Large intestine (tissue), 3 donors: ENCODE results near the gene CEP135. TPM values are rescaled to one million over a fixed set of nuclear protein-coding genes. Genes with fewer than 3 reads are reported as not detected.

Experiments
- DNase-seq, 2 donors: peaks; one replicate each; pipeline versions ENCODE4 v3.0.0 to v3.0.0-alpha.2; 2013
- H3K27ac ChIP-seq: one replicate; pipeline ENCODE4 v1.5.1; 2013; ENCODE audit warnings: low read length
- H3K27me3 ChIP-seq: 2 replicates; pipeline ENCODE4 v1.6.1; 2013; ENCODE audit warnings: low read length; ENCODE audit not compliant: control insufficient read depth, insufficient read depth
- H3K36me3 ChIP-seq: 2 replicates; pipeline ENCODE4 v1.6.1; 2013; ENCODE audit warnings: low read length; ENCODE audit not compliant: control insufficient read depth, insufficient read depth
- H3K4me1 ChIP-seq: one replicate; pipeline ENCODE4 v1.6.1; 2013; ENCODE audit warnings: low read length; ENCODE audit not compliant: control insufficient read depth, insufficient read depth
- H3K4me3 ChIP-seq: one replicate; pipeline ENCODE4 v1.5.1; 2013; ENCODE audit warnings: low read length
- H3K9me3 ChIP-seq: one replicate; pipeline ENCODE4 v1.6.1; 2013; ENCODE audit warnings: mild to moderate bottlenecking, low read depth, low read length, moderate library complexity; ENCODE audit not compliant: control insufficient read depth
- WGBS: methylation state at CpG from one replicate; pipeline ENCODE4 v1.1.5; 2013; ENCODE audit warnings: low lambda C conversion rate; ENCODE audit not compliant: insufficient coverage; 5-methylcytosine and 5-hydroxymethylcytosine counted together
- polyA plus RNA-seq: library from polyadenylated mRNA; unstranded; fragments of 120-200 nt; gene quantifications from one replicate; pipeline ENCODE4 v1.2.1, GENCODE V29; 2013

CEP135 gene
- polyA plus RNA-seq, 1 donor: 10.7 TPM

DNA sequence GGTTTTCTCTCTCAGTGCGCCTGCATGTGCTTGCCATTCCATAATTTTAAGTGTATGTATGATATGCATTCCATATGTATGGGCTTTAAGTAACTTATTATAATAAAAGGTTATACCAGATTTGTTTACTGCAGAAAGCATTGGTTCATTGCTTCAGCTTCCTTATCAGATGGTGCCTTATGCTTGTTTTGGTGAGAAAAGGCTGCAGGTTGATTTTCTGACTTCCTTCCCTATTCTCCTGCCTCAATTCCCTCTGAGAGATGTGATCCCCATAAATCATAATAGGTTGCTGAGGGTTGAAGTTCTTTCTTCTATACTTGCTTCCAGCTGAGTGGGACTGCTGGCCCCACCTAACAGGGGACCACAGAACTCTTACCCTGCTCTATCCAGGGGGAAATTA, 10.3 kb upstream of the CEP135 start:
- WGBS: no CpG with 5 or more reads among the region's 1 CpG
- Histone ChIP-seq H3K36me3 (no peaks in the 10 kb centered on the region), H3K4me3 (no peak overlapping the region), H3K27me3 (no peaks in the 10 kb centered on the region), H3K27ac (peak overlapping the region; percentile 75), H3K9me3 (no peaks in the 10 kb centered on the region), H3K4me1 (peaks cover 16% of the 10 kb centered on the region)
- no peak for DNase-seq

DNA sequence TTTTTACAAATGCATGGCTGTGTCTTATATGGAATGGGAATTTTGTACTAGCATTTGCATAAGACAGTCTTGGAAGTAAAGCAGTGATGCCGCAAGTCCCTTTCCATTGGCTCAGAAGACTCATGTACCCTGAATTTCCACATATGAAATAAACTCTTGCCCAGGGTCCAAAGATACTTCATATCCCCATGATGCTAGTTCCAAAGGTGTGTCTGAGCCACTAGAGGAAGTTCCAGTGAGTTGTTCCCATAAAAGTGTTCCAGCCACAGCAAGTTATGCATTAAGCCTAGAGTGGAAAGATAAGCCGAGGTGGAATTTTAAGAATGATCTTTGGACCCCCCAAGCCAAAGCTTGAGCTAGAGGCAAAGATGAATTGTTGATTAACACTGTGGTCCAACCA, 9.3 kb upstream of the CEP135 start:
- peak; percentile 87 to 96 for DNase-seq
- no CpG with 5 or more reads among the region's 2 CpGs for WGBS
- H3K4me1 ChIP-seq: peaks cover 12% of the 10 kb centered on the region

DNA sequence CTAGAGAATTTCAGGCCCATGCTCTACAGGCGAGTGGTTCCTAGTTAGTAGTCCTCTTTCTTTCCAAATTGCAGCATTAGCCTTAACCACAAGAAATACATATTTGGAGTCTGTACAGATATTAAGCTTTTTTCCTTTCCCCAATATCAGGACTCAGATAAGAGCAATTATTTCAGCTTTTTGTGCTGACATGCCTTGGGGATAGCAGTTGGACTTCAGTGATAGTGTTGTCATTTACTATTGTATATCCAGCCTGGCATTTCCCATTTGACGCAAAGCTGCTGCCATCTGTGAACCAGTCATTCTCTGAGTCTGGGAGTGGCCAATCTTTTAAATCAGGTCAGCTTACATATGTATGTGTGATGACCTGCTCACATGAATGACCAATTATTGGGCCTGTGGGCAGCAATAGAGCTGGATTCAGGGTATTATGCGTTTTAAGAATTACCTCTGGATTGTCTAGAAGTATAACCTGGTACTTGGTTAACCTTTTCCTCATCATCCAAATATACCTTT, 6.8 kb upstream of the CEP135 start:
- no peaks in the 10 kb centered on the region for H3K36me3 ChIP-seq
- no peak for DNase-seq
- H3K4me1 ChIP-seq: peaks cover 12% of the 10 kb centered on the region
- WGBS: no CpG with 5 or more reads among the region's 3 CpGs
- H3K27me3 ChIP-seq: no peaks in the 10 kb centered on the region
- no peak overlapping the region for H3K27ac ChIP-seq
- H3K4me3 ChIP-seq: no peak overlapping the region
- no peaks in the 10 kb centered on the region for H3K9me3 ChIP-seq

More for the DNA sequence above, 9.3 kb upstream of the CEP135 start:
- Histone ChIP-seq H3K27me3 (no peaks in the 10 kb centered on the region), H3K9me3 (no peaks in the 10 kb centered on the region), H3K36me3 (no peaks in the 10 kb centered on the region), H3K4me3 (no peak overlapping the region), H3K27ac (peak overlapping the region; percentile 75)

DNA sequence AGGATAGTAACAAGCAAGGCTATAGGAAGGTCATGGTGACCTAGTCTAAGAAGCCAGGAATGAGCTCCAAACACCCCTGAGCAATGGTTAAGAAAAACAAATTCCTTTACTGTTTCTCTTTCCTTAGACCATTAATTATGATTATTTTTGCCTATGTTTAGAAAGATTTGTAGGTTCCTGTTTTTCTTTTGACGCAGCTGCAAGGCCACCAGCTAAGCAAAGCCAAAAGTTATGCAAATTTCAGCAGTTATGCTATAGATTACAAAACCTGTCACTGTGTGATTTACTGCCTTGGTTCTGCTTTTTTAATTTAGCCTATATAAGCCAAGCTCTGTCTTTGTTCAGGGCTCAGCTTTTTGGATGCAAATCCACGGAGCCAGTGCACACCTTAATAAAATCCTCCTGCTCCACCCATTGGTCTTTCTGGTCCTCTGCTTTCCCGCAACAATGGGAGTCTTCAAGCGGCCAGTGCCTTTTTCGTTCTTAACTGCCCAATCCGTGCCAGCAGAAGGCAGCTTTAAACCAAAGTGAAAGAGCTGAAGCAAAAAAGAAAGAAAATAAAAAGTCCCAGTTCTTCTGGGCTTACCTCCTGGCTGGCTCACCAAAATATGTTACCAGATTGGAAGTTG, 1.4 kb upstream of the CEP135 start:
- 60% methylated on average over 1 of the region's 6 CpGs for WGBS
- Histone ChIP-seq H3K4me3 (peak overlapping the region; percentile 5), H3K36me3 (peaks cover 2% of the 10 kb centered on the region), H3K9me3 (no peaks in the 10 kb centered on the region), H3K27ac (peak overlapping the region; percentile 92), H3K27me3 (no peaks in the 10 kb centered on the region), H3K4me1 (peaks cover 13% of the 10 kb centered on the region)
- DNase-seq: no peak

DNA sequence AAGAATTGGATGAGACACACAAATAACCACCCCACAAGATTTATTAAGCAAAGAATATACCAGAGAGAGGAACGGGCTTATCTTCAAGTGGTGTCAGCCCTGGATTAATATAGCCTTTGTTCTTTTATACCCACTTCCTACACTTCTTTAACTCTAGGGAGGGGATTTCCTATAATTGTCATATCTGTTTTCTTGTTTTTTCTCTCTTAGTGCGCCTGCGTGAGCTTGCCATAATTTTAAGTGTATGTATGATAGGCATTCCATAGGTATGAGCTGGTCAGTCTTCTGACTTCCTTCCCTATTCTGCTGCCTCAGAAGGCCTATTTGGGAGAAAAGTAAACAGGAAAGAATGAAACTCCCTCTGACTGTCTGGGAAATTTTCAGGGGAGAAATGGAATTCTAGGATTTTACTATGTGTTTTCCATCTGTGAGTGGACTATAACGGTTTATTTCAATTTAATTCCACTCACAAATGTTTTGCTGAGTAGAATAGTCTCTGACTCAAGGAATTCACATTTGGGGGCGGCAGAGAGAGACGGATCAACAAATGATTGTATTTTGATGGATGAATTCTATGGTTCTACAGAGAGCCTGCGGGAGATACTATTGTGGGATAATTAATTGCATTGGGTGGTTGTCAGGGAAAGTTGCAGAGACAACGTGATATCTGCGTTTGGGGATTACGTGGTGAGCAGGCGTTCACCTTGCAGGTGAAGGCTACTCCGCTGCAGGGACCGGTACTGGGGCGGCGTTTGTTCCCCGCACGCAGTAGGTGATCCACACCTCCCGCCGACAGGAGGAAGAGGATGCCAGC, 626 bp upstream of the CEP135 start:
- no CpG with 5 or more reads among the region's 19 CpGs for WGBS
- no peaks in the 10 kb centered on the region for H3K9me3 ChIP-seq
- peak overlapping the region; percentile 92 for H3K27ac ChIP-seq
- H3K4me3 ChIP-seq: peak overlapping the region; percentile 78
- DNase-seq: peak; percentile 24 to 37
- H3K27me3 ChIP-seq: no peaks in the 10 kb centered on the region
- peaks cover 2% of the 10 kb centered on the region for H3K36me3 ChIP-seq
- H3K4me1 ChIP-seq: peaks cover 13% of the 10 kb centered on the region

DNA sequence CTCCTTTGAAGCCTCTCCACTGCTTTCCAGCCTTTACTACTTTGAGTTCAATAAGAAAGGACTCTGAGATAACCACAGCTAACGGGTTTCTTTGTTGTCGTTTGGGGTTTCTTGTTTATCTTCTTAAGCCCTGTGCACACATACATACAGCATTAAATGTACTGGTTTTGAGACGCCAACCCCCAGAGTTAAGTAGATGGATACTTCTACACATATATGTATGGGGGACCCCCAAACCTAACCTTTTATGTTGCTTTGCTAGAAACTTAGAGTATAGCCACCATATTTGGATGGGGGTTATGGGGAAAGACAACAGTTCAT, 697 bp downstream of the CEP135 start:
- H3K4me1 ChIP-seq: peaks cover 13% of the 10 kb centered on the region
- WGBS: no CpG with 5 or more reads among the region's 3 CpGs
- H3K27me3 ChIP-seq: no peaks in the 10 kb centered on the region
- H3K9me3 ChIP-seq: no peaks in the 10 kb centered on the region
- peak overlapping the region; percentile 78 for H3K4me3 ChIP-seq
- H3K36me3 ChIP-seq: peaks cover 4% of the 10 kb centered on the region
- DNase-seq: no peak
- H3K27ac ChIP-seq: peak overlapping the region; percentile 92

DNA sequence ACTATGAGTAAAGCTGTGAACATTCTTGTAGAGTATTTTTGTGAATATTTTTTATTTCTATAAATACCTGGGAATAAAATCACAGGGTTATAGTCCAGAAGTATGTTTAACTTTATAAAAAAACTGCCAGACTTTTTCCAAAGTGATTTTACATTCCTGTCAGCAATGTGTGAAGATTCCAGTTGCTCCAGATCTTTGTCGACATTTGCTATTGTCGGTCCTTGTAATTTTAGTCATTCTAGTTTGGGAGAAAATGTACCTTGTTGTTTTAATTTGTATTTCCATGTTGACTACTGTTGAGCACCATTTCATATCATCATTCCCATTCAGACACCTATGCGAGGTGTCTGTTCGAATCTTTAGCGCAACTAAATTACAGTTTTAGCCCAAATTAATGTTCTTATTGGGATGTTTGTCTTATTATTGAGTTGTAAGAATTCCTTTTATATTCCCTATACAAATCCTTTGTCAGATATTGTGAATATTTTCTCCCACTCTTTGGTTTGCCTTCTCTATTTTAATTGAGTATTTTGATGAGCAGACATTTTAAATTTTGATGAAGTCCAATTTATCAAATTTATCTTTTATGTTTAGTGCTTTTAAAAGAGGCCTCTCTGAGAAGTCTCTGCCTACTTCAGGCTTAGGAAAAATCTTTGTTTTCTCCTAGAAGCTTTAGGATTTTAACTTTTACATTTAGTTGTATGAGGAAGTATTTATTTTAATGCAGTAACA, 2.6 kb downstream of the CEP135 start:
- DNase-seq: no peak
- H3K4me3 ChIP-seq: no peak overlapping the region
- H3K9me3 ChIP-seq: no peaks in the 10 kb centered on the region
- 93% methylated on average over 3 of the region's 5 CpGs for WGBS
- H3K36me3 ChIP-seq: peaks cover 17% of the 10 kb centered on the region
- peaks cover 13% of the 10 kb centered on the region for H3K4me1 ChIP-seq
- no peak overlapping the region for H3K27ac ChIP-seq
- H3K27me3 ChIP-seq: no peaks in the 10 kb centered on the region

DNA sequence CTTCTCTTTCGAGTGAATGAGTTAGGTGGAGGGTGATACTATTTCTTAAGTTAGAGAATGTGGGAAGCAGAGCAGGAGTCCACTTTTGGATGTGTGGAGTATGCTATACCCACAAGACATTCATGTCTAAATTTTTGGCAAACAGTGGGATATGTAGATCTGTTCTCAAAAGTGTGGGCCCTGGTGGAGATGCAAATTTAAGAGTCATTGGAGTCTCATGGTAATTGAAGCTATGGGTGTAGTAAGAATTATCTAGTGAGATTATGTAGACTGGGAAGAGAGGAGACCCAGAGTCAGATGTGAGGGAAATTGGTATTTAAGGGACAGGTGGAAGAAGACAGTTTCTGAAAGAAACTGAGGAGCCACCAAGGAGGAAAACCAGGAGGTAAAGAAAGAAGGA, 7.0 kb downstream of the CEP135 start:
- Histone ChIP-seq H3K36me3 (peaks cover 31% of the 10 kb centered on the region), H3K27me3 (no peaks in the 10 kb centered on the region), H3K27ac (no peak overlapping the region), H3K4me1 (no peaks in the 10 kb centered on the region), H3K4me3 (no peak overlapping the region), H3K9me3 (no peaks in the 10 kb centered on the region)
- no peak for DNase-seq
- no CpG with 5 or more reads among the region's 1 CpG for WGBS

DNA sequence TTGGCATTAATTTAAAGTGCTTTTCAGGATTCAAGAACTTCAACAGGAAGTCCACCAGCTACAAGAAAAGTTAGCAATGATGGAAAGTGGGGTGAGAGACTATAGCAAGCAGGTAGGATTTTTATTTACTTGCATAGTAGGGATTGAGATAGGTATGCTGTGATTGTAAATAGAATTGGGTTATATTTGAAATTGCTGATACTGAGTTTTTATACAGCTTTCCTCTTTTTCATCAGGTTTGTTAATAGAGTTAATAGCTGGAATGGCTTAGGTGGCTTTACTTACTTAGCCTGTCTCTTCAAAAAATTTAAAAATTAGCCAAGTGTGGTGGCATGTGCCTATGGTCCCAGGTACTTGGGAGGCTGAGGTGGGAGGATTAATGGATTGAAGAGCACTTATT, 10.9 kb downstream of the CEP135 start:
- Histone ChIP-seq H3K27ac (no peak overlapping the region), H3K27me3 (no peaks in the 10 kb centered on the region), H3K4me1 (no peaks in the 10 kb centered on the region), H3K4me3 (no peak overlapping the region), H3K9me3 (no peaks in the 10 kb centered on the region), H3K36me3 (peaks cover 26% of the 10 kb centered on the region)
- no peak for DNase-seq

DNA sequence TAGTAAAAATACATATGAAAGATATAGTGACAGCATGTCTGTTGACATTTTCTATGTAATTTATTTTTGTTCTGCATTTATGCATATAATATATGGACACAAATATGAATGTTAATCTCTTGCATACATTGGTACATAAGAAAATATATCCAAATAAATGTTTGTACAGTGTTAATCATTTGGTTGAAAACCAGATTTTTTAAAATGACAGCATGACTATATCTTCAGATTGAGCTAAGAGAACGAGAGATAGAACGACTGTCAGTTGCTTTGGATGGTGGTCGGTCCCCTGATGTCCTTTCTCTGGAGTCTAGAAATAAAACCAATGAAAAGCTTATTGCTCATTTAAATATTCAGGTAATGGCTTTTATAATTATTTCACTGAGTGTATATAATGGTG, 15.3 kb downstream of the CEP135 start:
- Histone ChIP-seq H3K9me3 (no peaks in the 10 kb centered on the region), H3K4me1 (no peaks in the 10 kb centered on the region), H3K4me3 (no peak overlapping the region), H3K27me3 (no peaks in the 10 kb centered on the region), H3K27ac (no peak overlapping the region), H3K36me3 (peaks cover 9% of the 10 kb centered on the region)
- no CpG with 5 or more reads among the region's 3 CpGs for WGBS
- no peak for DNase-seq
